Heart right ventricle (tissue), 16 donors: ENCODE measurements around the gene TIMM29. TPM values are rescaled to one million over a fixed set of nuclear protein-coding genes. Genes with fewer than 3 reads are reported as not detected.
A peak's percentile ranks its signal among the peaks of the same experiment; 100 is the strongest.

Experiments used
- ATAC-seq, 8 donors: fragments of 200-7000 bp; cut with Tn5 transposase; one replicate each; pipeline ENCODE4 v1.9.1; 2020; ENCODE audit warnings: mild to moderate bottlenecking in 8 of 8, moderate library complexity in 8 of 8, moderate number of reproducible peaks in 1 of 8
- DNase-seq, 2 donors: peaks; one replicate each; pipeline ENCODE4 v3.0.0-alpha.2; 2020
- H3K27ac ChIP-seq, 10 donors: fragments of 200-600 bp; sonication (generic) in 2 of 10; one replicate each; pipeline versions ENCODE4 v1.5.0 to v1.8.0; 2020 to 2022; ENCODE audit warnings: mild to moderate bottlenecking in 3 of 10
- H3K27me3 ChIP-seq, 7 donors: fragments of 200-600 bp; one replicate each; pipeline ENCODE4 v1.8.0; 2021 to 2022; ENCODE audit warnings: mild to moderate bottlenecking in 2 of 7
- H3K36me3 ChIP-seq, 9 donors: fragments of 200-600 bp; sonication (generic) in 1 of 9; one replicate each; pipeline versions ENCODE4 v1.5.0 to v1.8.0; 2020 to 2022; ENCODE audit warnings: mild to moderate bottlenecking in 2 of 9
- H3K4me1 ChIP-seq, 9 donors: fragments of 200-600 bp; sonication (generic) in 1 of 9; one replicate each; pipeline versions ENCODE4 v1.5.0 to v1.8.0; 2020 to 2022; ENCODE audit warnings: mild to moderate bottlenecking in 4 of 9
- H3K4me3 ChIP-seq, 10 donors: fragments of 200-600 bp; sonication (generic) in 2 of 10; one replicate each; pipeline versions ENCODE4 v1.5.0 to v1.8.0; 2020 to 2022; ENCODE audit warnings: mild to moderate bottlenecking in 7 of 10, moderate library complexity in 2 of 10
- H3K9me3 ChIP-seq, 11 donors: fragments of 200-600 bp in 10 of 11; sonication (generic) in 2 of 11; one replicate each; pipeline versions ENCODE4 v1.5.0 to v1.8.0; 2013 to 2022; ENCODE audit warnings: mild to moderate bottlenecking in 2 of 11, control low read depth in 1 of 11, moderate library complexity in 1 of 11
- CTCF ChIP-seq, 9 donors: fragments of 200-600 bp; sonication (generic) in 2 of 9; IDR thresholded peaks; one replicate each; pipeline versions ENCODE4 v1.5.0 to v1.8.0; 2021 to 2022; ENCODE audit warnings: antibody characterized with exemption in 9 of 9, mild to moderate bottlenecking in 5 of 9, moderate library complexity in 1 of 9
- WGBS, 2 donors: extraction: QIAGEN DNeasy Blood & Tissue Kit; methylation state at CpG; one replicate each; pipeline ENCODE4 v1.1.7; 2013; ENCODE audit warnings: inconsistent platforms in 1 of 2; 5-methylcytosine and 5-hydroxymethylcytosine counted together
- intact Hi-C, 10 donors: fragments of 100-400 bp; cut with DNase I; formaldehyde crosslinking; loops; one replicate each; pipeline versions ENCODE4 v1.11.1 to v1.14.2; 2022
- polyA plus RNA-seq, 2 donors: library from polyadenylated mRNA; stranded (reverse); fragments of 200-250 nt; gene quantifications; one replicate each; pipeline ENCODE4 v1.2.3, GENCODE V29; 2013
- total RNA-seq, 10 donors: library from RNA; stranded (reverse); fragmentation: NEBNext Ultra II Directional in 3 of 10; extraction: Animal tissue kit (Norgen Biotek cat#: 25700) in 3 of 10; gene quantifications; one replicate each; pipeline versions ENCODE4 v1.2.1 to v1.2.4, GENCODE V29; 2021 to 2023
- donor health status: Arrhythmogenic right ventricular cardiomyopathy.
- donor health status: ischemic (EF 13 %, LVEDD 7.1; RV severe dilation, severe dysfunction).
- donor health status: healthy with polysubstance abuse.
- donor health status: DM: no; HTN: yes; CAD: no.
- donor health status: DM: no; HTN: no; CAD: no.
- donor health status: ischemic (EF 25% LVEDD 6.9; RV normal size, moderate dysfunction).
- donor health status: ischemic (EF 25% LVEDD 5.7; RV mildly dilated, moderate dysfunction).
- donor health status: healthy.
- donor health status: DM: yes; HTN: yes; CAD: no.
- donor health status: Ischemic cardiomyopathy.
- donor health status: ischemic (EF 35%, LVEDD 5.7; RV mildly dilated, moderate dysfunction).
- donor health status: nonischemic (EF 11% LVEDD 7.7; RV severe dilation, severe dysfunction).
- donor health status: DM: yes; HTN: yes; CAD: no.
- donor health status: PGD.
- donor health status: ischemic (EF 29% LVEDD 5.4; RV normal size, mild dysfunction).
- donor health status: nonischemic (EF 23%, LVEDD 6.1; RV moderate dilation, normal function).

Gene TIMM29
- total and polyA plus RNA-seq, 12 donors = 10.8 to 17.3 (median 14.7) TPM

DNA sequence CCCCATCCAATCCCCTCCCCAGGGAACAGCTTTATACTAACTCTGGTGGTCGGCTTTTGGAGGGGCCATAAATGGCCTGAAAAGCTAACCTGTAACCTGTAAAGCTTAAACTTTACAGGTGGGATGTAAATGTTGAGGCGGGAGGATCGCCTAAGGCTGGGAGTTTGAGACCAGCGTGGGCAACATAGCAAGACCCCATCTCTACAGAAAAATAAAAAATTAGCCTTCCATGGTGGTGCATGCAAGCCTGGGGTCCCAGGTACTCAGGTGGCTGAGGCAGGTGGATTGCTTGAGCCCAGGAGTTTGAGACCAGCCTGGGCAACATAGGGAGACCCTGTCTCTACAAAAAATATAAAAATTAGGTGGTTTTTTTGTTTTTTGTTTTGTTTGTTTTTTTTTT lies 38.7 kb upstream of the TIMM29 start:
- H3K4me1 ChIP-seq = peaks cover 12 to 48% (median 32%) of the 10 kb centered on the region in 9 donors
- no peaks in the 10 kb centered on the region for H3K9me3 ChIP-seq
- no peak for TF ChIP-seq CTCF (IDR thresholded peaks at IDR 0.05)
- no peak overlapping the region for H3K4me3 ChIP-seq
- no peak overlapping the region for H3K27ac ChIP-seq
- intact Hi-C loops = no loop called here
- H3K27me3 ChIP-seq = no peaks in the 10 kb centered on the region
- DNase-seq = no peak
- ATAC-seq = no peak
- no peaks in the 10 kb centered on the region for H3K36me3 ChIP-seq
- 92 to 98% methylated on average over 4 of the region's 4 CpGs for WGBS, 2 donors

- Histone ChIP-seq H3K27ac (peak overlapping the region in 4 of 10 donors; percentile 15 to 37 (median 22)), H3K4me1 (peaks cover 12 to 50% (median 33%) of the 10 kb centered on the region in 9 donors), H3K9me3 (no peaks in the 10 kb centered on the region), H3K36me3 (no peaks in the 10 kb centered on the region), H3K4me3 (no peak overlapping the region), H3K27me3 (no peaks in the 10 kb centered on the region)
- peak in 1 of 2 donors; percentile 42 for DNase-seq
- 49 to 57% methylated on average over 21 of the region's 21 CpGs for WGBS, 2 donors
- TF ChIP-seq CTCF (IDR thresholded peaks at IDR 0.05) = no peak
- intact Hi-C loops = no loop called here
- ATAC-seq = peak in 6 of 8 donors; percentile 36 to 70 (median 52)
Observed at GRCh38 chr19:10891405-10892086, 37.1 kb upstream of the TIMM29 start.

- Histone ChIP-seq H3K4me3 (no peak overlapping the region), H3K27me3 (no peaks in the 10 kb centered on the region), H3K36me3 (no peaks in the 10 kb centered on the region), H3K27ac (peak overlapping the region in 2 of 10 donors; percentile 1 to 31), H3K9me3 (no peaks in the 10 kb centered on the region), H3K4me1 (peaks cover 12 to 53% (median 39%) of the 10 kb centered on the region in 9 donors)
- ATAC-seq = peak in 5 of 8 donors; percentile 38 to 54 (median 46)
- intact Hi-C loops = no loop called here
- TF ChIP-seq CTCF (IDR thresholded peaks at IDR 0.05) = no peak
- DNase-seq = peak in 1 of 2 donors; percentile 42
- WGBS, 2 donors = 74 to 85% methylated on average over 13 of the region's 13 CpGs
Observed at GRCh38 chr19:10892256-10892655, 36.4 kb upstream of the TIMM29 start.

DNA sequence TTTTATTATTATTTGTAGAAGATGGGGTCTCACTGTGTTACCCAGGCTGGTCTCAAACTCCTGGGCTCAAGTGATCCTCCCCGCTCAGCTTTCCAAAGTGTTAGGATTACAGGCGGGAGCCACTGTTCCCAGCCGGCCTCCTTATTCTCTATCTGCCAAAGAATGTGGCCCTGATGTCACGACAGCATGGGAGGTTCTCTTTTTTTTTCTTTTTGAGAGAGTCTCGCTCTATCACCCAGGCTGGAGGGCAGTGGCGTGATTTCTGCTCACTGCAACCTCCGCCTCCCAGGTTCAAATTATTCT lies 33.7 kb upstream of the TIMM29 start:
- Histone ChIP-seq H3K4me3 (no peak overlapping the region), H3K9me3 (no peaks in the 10 kb centered on the region), H3K36me3 (no peaks in the 10 kb centered on the region), H3K27me3 (no peaks in the 10 kb centered on the region), H3K4me1 (peaks cover 12 to 60% (median 41%) of the 10 kb centered on the region in 9 donors), H3K27ac (no peak overlapping the region)
- TF ChIP-seq CTCF (IDR thresholded peaks at IDR 0.05) = no peak
- ATAC-seq = no peak
- WGBS, 2 donors = 90 to 91% methylated on average over 7 of the region's 7 CpGs
- no peak for DNase-seq
- intact Hi-C loops = no loop called here
